ENCODE results near the gene ZRANB1. TPM values are rescaled to one million over a fixed set of nuclear protein-coding genes. Genes with fewer than 3 reads are reported as not detected.

Gene ZRANB1
- total and polyA plus RNA-seq, 2 of the 13 experiments (the other 11 are each of a cell fraction or from before 2014, with no cell fraction given), result 10.3 to 19.6 TPM

DNA sequence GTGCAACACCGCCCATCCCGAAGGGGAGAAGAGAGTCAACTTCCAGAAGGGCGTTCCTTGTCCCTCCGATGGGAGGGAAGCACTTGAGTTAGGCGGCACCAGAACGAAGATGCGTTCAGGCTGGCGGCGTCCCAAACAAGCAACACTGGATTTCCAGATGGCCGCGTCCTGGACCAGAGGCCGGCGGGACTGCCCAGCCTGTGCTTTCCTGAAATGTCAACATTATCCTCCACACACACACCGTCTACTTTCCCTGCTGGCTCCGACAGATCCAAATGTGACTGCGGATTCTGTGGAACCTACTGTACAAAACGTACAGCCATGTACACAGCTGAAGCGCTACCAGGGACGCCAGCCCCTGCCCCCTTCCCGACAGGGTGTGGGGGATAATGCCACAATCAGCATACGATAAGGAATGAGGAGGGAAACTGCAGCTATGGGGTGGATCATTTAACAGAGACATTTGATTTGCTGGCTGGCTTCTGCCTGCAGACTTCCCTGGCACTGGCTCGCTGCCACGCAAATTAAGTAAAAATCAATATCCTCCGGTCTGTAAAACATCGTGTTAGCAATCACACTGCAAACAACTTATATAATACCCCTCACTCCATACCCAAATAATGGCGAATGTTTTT is 82.1 kb downstream of the ZRANB1 start:
- ChIA-PET CTCF (ENCODE audit: low intra/inter-chr PET ratio, low total read pairs) (no interaction called here), POLR2A (no interaction called here)
- Histone ChIP-seq H3K36me3 (replicated peaks in 1 of 2; ENCODE audit: control insufficient read depth in 1 of 2, insufficient read depth in 2 of 2, low read length in 2 of 2) (no peaks in the 10 kb centered on the region), H3K27me3 (ENCODE audit: control insufficient read depth in 1 of 2, insufficient read depth in 2 of 2, low read length in 2 of 2) (peaks cover 24 to 70% of the 10 kb centered on the region in 2 experiments), H3K9ac (ENCODE audit: insufficient read depth, low read depth, low read length) (no peak overlapping the region), H3K4me2 (ENCODE audit: low read depth, low read length) (no peak overlapping the region), H3K9me3 (ENCODE audit: low read length) (peaks cover 5% of the 10 kb centered on the region; the same call in 1 of the 2 replicates), H3K4me1 (ENCODE audit: insufficient read depth, low read length) (peaks cover 14% of the 10 kb centered on the region), H3K27ac (ENCODE audit: extremely low read length, insufficient read depth, low read length) (no peak overlapping the region), H4K20me1 (ENCODE audit: insufficient read depth, low read length) (no peaks in the 10 kb centered on the region), H3K4me3 (replicated peaks in 1 of 3; ENCODE audit: insufficient read depth in 1 of 3, low read depth in 2 of 3, low read length in 3 of 3) (no peak overlapping the region), H2AFZ (ENCODE audit: low read length) (no peak overlapping the region), H3K79me2 (ENCODE audit: insufficient read depth, low read length) (no peaks in the 10 kb centered on the region)
- TF ChIP-seq SP4 (CRISPR knock-in tag; IDR thresholded peaks at IDR 0.05) (no peak), NFKB2 (CRISPR knock-in tag; IDR thresholded peaks at IDR 0.05; ENCODE audit: borderline replicate concordance) (0 out of 2 replicates have a peak, but pooled peaks have one; percentile 52)
- DNase-seq (ENCODE audit: low spot score) (no peak), FAIRE-seq (no peak), ATAC-seq (peak; percentile 38; the same call in 1 of the 3 replicates)
- intact Hi-C loops (cut with micrococcal nuclease; ENCODE audit: unreplicated experiment), result no loop called here
- 21% methylated on average over 14 of the region's 26 CpGs for WGBS (ENCODE audit: low lambda C conversion rate)
- no TSS peak for BruUV-seq (replicated peaks)
- in situ Hi-C loops (cut with HindIII; ENCODE audit: extremely low pct_ligation_motif_present, low pct_unique_long_range_greater_than_20kb), result no loop called here

DNA sequence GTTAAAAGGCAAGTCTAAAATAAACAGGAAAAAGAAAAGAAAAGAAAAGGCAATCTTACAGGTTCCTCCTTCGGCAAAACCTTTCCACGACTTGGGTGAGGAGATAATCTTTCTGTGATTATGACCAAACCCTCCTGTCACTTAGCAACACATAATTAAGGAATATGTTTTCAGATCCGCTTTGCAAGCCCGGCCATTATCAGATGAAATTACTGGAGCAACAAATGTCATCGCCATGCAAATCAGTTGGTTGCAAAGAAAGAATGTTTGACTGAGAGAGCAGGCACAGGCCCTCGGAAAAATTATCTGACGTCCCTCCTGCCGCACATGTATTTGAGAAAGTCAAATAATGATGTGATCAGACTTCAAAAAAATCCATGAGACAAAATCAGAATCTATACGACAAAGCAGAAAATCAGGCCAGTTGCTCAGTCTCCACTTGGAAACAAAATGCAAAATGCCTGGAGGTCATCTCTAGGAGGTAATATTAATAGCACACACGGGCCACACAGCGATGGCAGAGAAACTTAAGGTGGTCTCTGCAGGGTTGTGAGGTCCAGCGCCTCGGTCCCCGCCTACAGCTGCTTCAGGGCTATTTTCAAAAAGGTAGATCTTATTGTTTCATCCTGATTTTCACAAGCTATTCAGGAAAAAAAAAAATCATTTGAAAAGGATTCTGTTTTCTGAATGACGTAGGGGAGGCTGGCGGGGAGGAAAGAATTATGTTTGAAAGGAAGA is 82.7 kb downstream of the ZRANB1 start:
- TF ChIP-seq SUZ12 (IDR thresholded peaks at IDR 0.05; ENCODE audit: low read depth, low read length), result no peak
- intact Hi-C loops (cut with micrococcal nuclease; ENCODE audit: unreplicated experiment) (no loop called here), in situ Hi-C loops (cut with HindIII; ENCODE audit: extremely low pct_ligation_motif_present, low pct_unique_long_range_greater_than_20kb) (no loop called here)
- Histone ChIP-seq H3K4me2 (ENCODE audit: low read depth, low read length) (no peak overlapping the region), H2AFZ (ENCODE audit: low read length) (no peak overlapping the region), H3K27me3 (ENCODE audit: control insufficient read depth in 1 of 2, insufficient read depth in 2 of 2, low read length in 2 of 2) (peaks cover 24 to 74% of the 10 kb centered on the region in 2 experiments), H3K36me3 (replicated peaks in 1 of 2; ENCODE audit: control insufficient read depth in 1 of 2, insufficient read depth in 2 of 2, low read length in 2 of 2) (no peaks in the 10 kb centered on the region), H3K79me2 (ENCODE audit: insufficient read depth, low read length) (no peaks in the 10 kb centered on the region), H3K9me3 (ENCODE audit: low read length) (no peaks in the 10 kb centered on the region), H3K9ac (ENCODE audit: insufficient read depth, low read depth, low read length) (no peak overlapping the region), H3K4me1 (ENCODE audit: insufficient read depth, low read length) (peaks cover 14% of the 10 kb centered on the region), H4K20me1 (ENCODE audit: insufficient read depth, low read length) (no peaks in the 10 kb centered on the region), H3K27ac (ENCODE audit: extremely low read length, insufficient read depth, low read length) (no peak overlapping the region), H3K4me3 (replicated peaks in 1 of 3; ENCODE audit: insufficient read depth in 1 of 3, low read depth in 2 of 3, low read length in 3 of 3) (no peak overlapping the region)
- 45% methylated on average over 16 of the region's 16 CpGs for WGBS (ENCODE audit: low lambda C conversion rate)
- DNase-seq (ENCODE audit: low spot score), result no peak
- FAIRE-seq, result no peak
- ChIA-PET POLR2A (no interaction called here), CTCF (ENCODE audit: low intra/inter-chr PET ratio, low total read pairs) (no interaction called here)
- BruUV-seq (replicated peaks), result no TSS peak
- no peak for ATAC-seq

All from HepG2 (cell line).